ENCODE results near the gene SENP1.

The SENP1 gene

DNA sequence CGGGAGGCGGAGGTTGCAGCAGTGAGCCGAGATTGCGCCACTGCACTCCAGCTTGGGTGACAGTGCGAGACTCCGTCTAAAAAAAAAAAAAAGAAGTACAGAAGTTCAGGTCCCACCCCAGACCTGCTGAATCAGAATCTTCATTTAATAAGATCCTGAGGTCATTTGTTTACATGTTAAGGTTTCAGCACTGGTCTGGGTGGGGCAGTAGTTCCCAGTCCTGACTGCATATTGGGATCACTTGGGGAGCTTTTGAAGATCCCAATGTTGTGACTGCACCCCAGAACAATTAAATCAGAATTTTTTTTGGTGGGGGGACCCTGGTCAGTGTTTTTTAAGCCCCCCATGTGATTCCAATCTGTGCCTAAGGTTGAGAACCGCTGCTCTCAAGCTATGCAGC lies 89.9 kb downstream of the SENP1 start:
- H3K4me3 ChIP-seq (ENCODE audit: low read depth, low read length): no peak overlapping the region
- no peak for TF ChIP-seq CTCF (IDR thresholded peaks at IDR 0.05; ENCODE audit: control insufficient read depth, extremely low read depth, insufficient read depth)
- no peak for DNase-seq (ENCODE audit: low read depth)

DNA sequence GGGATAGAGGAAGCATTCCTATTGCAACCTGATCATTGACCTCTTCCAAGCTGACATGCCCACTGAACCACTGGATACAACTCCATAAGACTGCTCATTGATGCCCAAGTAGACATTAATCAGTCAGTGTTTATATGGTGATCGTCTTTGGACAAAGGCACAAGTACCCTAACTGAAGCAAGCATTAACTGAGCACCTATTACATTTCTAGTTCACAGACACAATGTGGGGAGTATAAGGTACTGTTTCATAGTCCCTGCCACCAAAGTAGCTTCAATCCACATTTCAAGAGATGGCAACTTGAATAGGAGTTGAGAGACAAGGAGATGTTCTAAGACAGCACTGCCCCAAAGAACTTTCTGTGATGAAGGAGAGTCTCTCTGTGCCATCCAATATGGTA lies 90.8 kb downstream of the SENP1 start:
- DNase-seq (ENCODE audit: low read depth): no peak
- TF ChIP-seq CTCF (IDR thresholded peaks at IDR 0.05; ENCODE audit: control insufficient read depth, extremely low read depth, insufficient read depth): no peak
- no peak overlapping the region for H3K4me3 ChIP-seq (ENCODE audit: low read depth, low read length)

GRCh38 chr12:48013287-48013686 lies 92.6 kb downstream of the SENP1 start:
- peak; percentile 70 for DNase-seq (ENCODE audit: low read depth)
- TF ChIP-seq CTCF (IDR thresholded peaks at IDR 0.05; ENCODE audit: control insufficient read depth, extremely low read depth, insufficient read depth): no peak
- H3K4me3 ChIP-seq (ENCODE audit: low read depth, low read length): no peak overlapping the region

- TF ChIP-seq CTCF (IDR thresholded peaks at IDR 0.05; ENCODE audit: control insufficient read depth, extremely low read depth, insufficient read depth): no peak
- peak; percentile 63 for DNase-seq (ENCODE audit: low read depth)
- H3K4me3 ChIP-seq (ENCODE audit: low read depth, low read length): no peak overlapping the region
These were observed 93.8 kb downstream of the SENP1 start for GRCh38 chr12:48012070-48012469.

GRCh38 chr12:48010366-48010970 lies 95.4 kb downstream of the SENP1 start:
- no peak overlapping the region for H3K4me3 ChIP-seq (ENCODE audit: low read depth, low read length)
- TF ChIP-seq CTCF (IDR thresholded peaks at IDR 0.05; ENCODE audit: control insufficient read depth, extremely low read depth, insufficient read depth): no peak
- DNase-seq (ENCODE audit: low read depth): no peak

DNA sequence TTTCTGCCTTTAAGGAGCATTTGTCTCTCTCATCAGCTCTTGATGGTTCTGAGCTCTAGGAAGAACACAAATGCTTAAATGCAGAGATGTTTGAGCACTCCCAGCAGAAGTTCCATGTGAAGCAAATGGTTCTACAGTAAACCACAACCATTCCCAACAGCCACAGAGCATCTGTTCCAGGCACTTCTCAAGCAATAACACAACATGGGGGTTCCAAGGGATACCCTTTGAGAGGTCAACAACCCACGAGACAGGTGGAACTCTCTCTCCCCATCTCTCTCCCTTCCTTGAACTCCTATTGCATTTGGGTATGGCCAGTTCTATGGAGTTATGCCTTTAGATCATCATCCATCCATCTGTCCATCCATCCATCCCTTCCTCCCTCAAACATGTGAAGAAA lies 96.4 kb downstream of the SENP1 start:
- no peak overlapping the region for H3K4me3 ChIP-seq (ENCODE audit: low read depth, low read length)
- TF ChIP-seq CTCF (IDR thresholded peaks at IDR 0.05; ENCODE audit: control insufficient read depth, extremely low read depth, insufficient read depth): no peak
- no peak for DNase-seq (ENCODE audit: low read depth)

- no peak for TF ChIP-seq CTCF (IDR thresholded peaks at IDR 0.05; ENCODE audit: control insufficient read depth, extremely low read depth, insufficient read depth)
- DNase-seq (ENCODE audit: low read depth): no peak
These were observed 96.9 kb downstream of the SENP1 start for GRCh38 chr12:48008950-48009349.

More at GRCh38 chr12:48008950-48009349, 96.9 kb downstream of the SENP1 start:
- H3K4me3 ChIP-seq (ENCODE audit: low read depth, low read length): no peak overlapping the region
